HCT116 (cell line): ENCODE data around the gene LIPT2. TPM values are rescaled to one million over a fixed set of nuclear protein-coding genes. Genes with fewer than 3 reads are reported as not detected.

Experiments used
- ATAC-seq: fragments of 200-7000 bp; cut with Tn5 transposase; 2 replicates; pipeline ENCODE4 v1.9.1; 2020; ENCODE audit warnings: mild to moderate bottlenecking, moderate library complexity
- Bru-seq: library from RNA; stranded (reverse); fragments of 400-500 nt; gene quantifications from one replicate; lab custom pipeline; 2021; lab: Mats Ljungman, UMichigan
- BruChase-seq, 2 experiments: library from RNA; stranded (reverse); fragments of 400-500 nt; gene quantifications; one replicate each; lab custom pipeline; 2021; lab: Mats Ljungman, UMichigan
- BruUV-seq: library from RNA; stranded (reverse); fragments of 400-500 nt; replicated peaks from 2 replicates; lab custom pipeline; 2021; lab: Mats Ljungman, UMichigan
- CTCF ChIA-PET: fragments of 300-600 bp; sonication (Branson Sonifier 250); formaldehyde crosslinking; loops from one replicate; lab custom pipeline; 2021; ENCODE audit warnings: antibody characterized with exemption; lab: Charles Lee
- POLR2A ChIA-PET: fragments of 300-600, 350-600 bp; sonication (Branson Sonifier 250); formaldehyde crosslinking; loops from one replicate; lab custom pipeline; 2021; ENCODE audit warnings: antibody characterized with exemption; lab: Charles Lee
- RAD21 ChIA-PET, 2 experiments: fragments of 300-600 bp; sonication (Branson Sonifier 250); formaldehyde crosslinking; loops; one replicate each; lab custom pipeline; 2023; ENCODE audit warnings: low total read pairs in 2 of 2; ENCODE audit not compliant: uncharacterized antibody in 2 of 2, unreplicated experiment in 2 of 2, low non-redundant PET in 1 of 2; lab: Charles Lee
- DNase-seq: peaks from one replicate; pipeline ENCODE4 v3.0.0-alpha.2; 2010; ENCODE audit warnings: low read depth, low spot score
- H2AFZ ChIP-seq: fragments of 200-600 bp; shearing (Covaris generic), sonication (generic); 2 replicates; pipeline ENCODE4 v1.6.1; 2017; ENCODE audit warnings: low read depth, mixed run types, mixed read lengths, antibody characterized with exemption, low read length; ENCODE audit not compliant: poor library complexity, severe bottlenecking
- H3K27ac ChIP-seq: 2 replicates; pipeline ENCODE4 v1.5.1; 2012; ENCODE audit warnings: low read depth, low read length
- H3K27me3 ChIP-seq: fragments of 200-600 bp; sonication (generic); 2 replicates; pipeline ENCODE4 v1.6.1; 2016; ENCODE audit warnings: mixed run types, low read length, mixed read lengths; ENCODE audit not compliant: insufficient read depth
- H3K36me3 ChIP-seq, 2 experiments: fragments of 200-500 bp in 1 of 2; fragments of 200-600 bp in 1 of 2; sonication (Bioruptor generic) in 1 of 2; sonication (generic) in 1 of 2; 2 replicates each; pipeline versions ENCODE4 v1.5.1 to v1.6.1; 2014 to 2016; ENCODE audit warnings: low read length in 2 of 2, inconsistent platforms in 1 of 2, mixed read lengths in 1 of 2, mixed run types in 1 of 2; ENCODE audit not compliant: insufficient read depth in 2 of 2, control insufficient read depth in 1 of 2
- H3K4me1 ChIP-seq, 2 experiments: fragments of 200-600 bp in 1 of 2; sonication (generic) in 1 of 2; 2 replicates each; pipeline versions ENCODE4 v1.5.1 to v1.6.1; 2012 to 2017; ENCODE audit warnings: low read length in 2 of 2, inconsistent platforms in 1 of 2, mild to moderate bottlenecking in 1 of 2, mixed read lengths in 1 of 2, mixed run types in 1 of 2, moderate library complexity in 1 of 2; ENCODE audit not compliant: insufficient read depth in 2 of 2, control insufficient read depth in 1 of 2
- H3K4me2 ChIP-seq: fragments of 200-600 bp; sonication (generic); 2 replicates; pipeline ENCODE4 v1.6.1; 2017; ENCODE audit warnings: mixed run types, low read length, mixed read lengths
- H3K4me3 ChIP-seq, 2 experiments: fragments of 200-600 bp in 1 of 2; sonication (generic) in 1 of 2; replicated peaks in 1 of 2; 2 replicates each; pipeline ENCODE4 v1.5.1; 2011 to 2016; ENCODE audit warnings: low read length in 2 of 2, control low read depth in 1 of 2, low read depth in 1 of 2, mild to moderate bottlenecking in 1 of 2, mixed read lengths in 1 of 2, mixed run types in 1 of 2
- H3K79me2 ChIP-seq: fragments of 200-600 bp; sonication (generic); 2 replicates; pipeline ENCODE4 v1.6.1; 2017; ENCODE audit warnings: mild to moderate bottlenecking, mixed run types, low read length, moderate library complexity, mixed read lengths; ENCODE audit not compliant: insufficient read depth
- H3K9ac ChIP-seq: fragments of 200-600 bp; sonication (generic); 2 replicates; pipeline ENCODE4 v1.6.1; 2016; ENCODE audit warnings: low read length, mixed read lengths
- H3K9me2 ChIP-seq: fragments of 200-600 bp; sonication (generic), shearing (Covaris generic); 2 replicates; pipeline ENCODE4 v1.6.1; 2017; ENCODE audit warnings: mixed run types, mild to moderate bottlenecking, moderate library complexity; ENCODE audit not compliant: insufficient read depth
- H3K9me3 ChIP-seq, 2 experiments: fragments of 200-500 bp in 1 of 2; fragments of 200-600 bp in 1 of 2; sonication (Bioruptor generic) in 1 of 2; sonication (generic) in 1 of 2; 2 replicates each; pipeline ENCODE4 v1.6.1; 2014 to 2017; ENCODE audit warnings: low read length in 2 of 2, mixed read lengths in 2 of 2, inconsistent platforms in 1 of 2, low read depth in 1 of 2, mild to moderate bottlenecking in 1 of 2, mixed run types in 1 of 2, moderate library complexity in 1 of 2; ENCODE audit not compliant: control insufficient read depth in 1 of 2, insufficient read depth in 1 of 2
- H4K20me1 ChIP-seq: fragments of 200-600 bp; sonication (generic), shearing (Covaris generic); 2 replicates; pipeline ENCODE4 v1.6.1; 2017; ENCODE audit warnings: mixed run types, mild to moderate bottlenecking, moderate library complexity; ENCODE audit not compliant: insufficient read depth
- CBX3 ChIP-seq: IDR thresholded peaks from 2 replicates; pipeline ENCODE4 v1.6.1; 2012; ENCODE audit warnings: low read depth
- EGR1 ChIP-seq: IDR thresholded peaks from 2 replicates; pipeline ENCODE4 v1.6.1; 2012; ENCODE audit warnings: low read depth
- EZH2 ChIP-seq: fragments of 200-600 bp; sonication (generic); IDR thresholded peaks from 2 replicates; pipeline ENCODE4 v1.6.1; 2017; ENCODE audit warnings: antibody characterized with exemption, mixed run types
- FOSL1 ChIP-seq: IDR thresholded peaks from 2 replicates; pipeline ENCODE4 v1.6.1; 2012; ENCODE audit warnings: low read depth
- POLR2A ChIP-seq: IDR thresholded peaks from 2 replicates; pipeline ENCODE4 v1.7.0; 2011; ENCODE audit warnings: borderline replicate concordance; ENCODE audit not compliant: insufficient read depth, insufficient read length; ENCODE audit errors: extremely low read depth
- POLR2AphosphoS5 ChIP-seq: IDR thresholded peaks from 2 replicates; pipeline ENCODE4 v1.6.1; 2011; ENCODE audit warnings: mild to moderate bottlenecking, low read depth, low read length, moderate library complexity
- SIN3A ChIP-seq: IDR thresholded peaks from 2 replicates; pipeline ENCODE4 v1.6.1; 2012; ENCODE audit warnings: low read depth
- SP1 ChIP-seq: IDR thresholded peaks from 2 replicates; pipeline ENCODE4 v1.6.1; 2012; ENCODE audit warnings: low read depth
- SRF ChIP-seq: IDR thresholded peaks from 2 replicates; pipeline ENCODE4 v1.6.1; 2012; ENCODE audit warnings: low read depth
- YY1 ChIP-seq: IDR thresholded peaks from 2 replicates; pipeline ENCODE4 v1.6.1; 2011; ENCODE audit warnings: low read length, low read depth, moderate library complexity, mild to moderate bottlenecking; ENCODE audit not compliant: insufficient replicate concordance; ENCODE audit errors: extremely low read depth
- ZFX ChIP-seq: fragments of 450-650 bp; IDR thresholded peaks from 2 replicates; pipeline ENCODE4 v1.6.1; 2017
- intact Hi-C: fragments of 100-400 bp; cut with micrococcal nuclease; formaldehyde crosslinking; loops from 2 replicates; pipeline ENCODE4 v1.10.0; 2022
- long read RNA-seq: library from polyadenylated mRNA; unstranded; transcript quantifications from one replicate; pipeline ENCODE4 v2.0.0, GENCODE V29; 2021; ENCODE audit not compliant: unreplicated experiment
- polyA plus RNA-seq: library from polyadenylated mRNA; unstranded; fragments of >200 nt; gene quantifications from 2 replicates; pipeline ENCODE4 v1.2.1, GENCODE V29; 2012; ENCODE audit warnings: missing spikeins
- total RNA-seq: library from RNA; stranded (reverse); gene quantifications from one replicate; pipeline ENCODE4 v1.2.1, GENCODE V29; 2021; ENCODE audit not compliant: unreplicated experiment
- TF ChIP-seq, protein P1 (sequence below): IDR thresholded peaks from 2 replicates; pipeline ENCODE4 v1.6.1; 2012
- TF ChIP-seq, protein P2 (sequence below): IDR thresholded peaks from 2 replicates; pipeline ENCODE4 v1.6.1; 2012
- TF ChIP-seq, protein P3 (sequence below), 3 experiments: fragments of 200-600 bp in 1 of 3; sonication (generic) in 1 of 3; IDR thresholded peaks in 2 of 3; conservative IDR thresholded peaks in 1 of 3; 2 replicates each; pipeline ENCODE4 v1.5.1; 2012 to 2017; ENCODE audit warnings: low read depth in 2 of 3, low read length in 2 of 3, antibody characterized with exemption in 1 of 3, borderline replicate concordance in 1 of 3, control low read depth in 1 of 3, mild to moderate bottlenecking in 1 of 3, mixed read lengths in 1 of 3, mixed run types in 1 of 3, moderate library complexity in 1 of 3; ENCODE audit not compliant: insufficient read depth in 1 of 3
- TF ChIP-seq, protein P4 (sequence below): IDR thresholded peaks from 2 replicates; pipeline ENCODE4 v1.6.1; 2011; ENCODE audit warnings: mild to moderate bottlenecking, low read length, moderate library complexity; ENCODE audit not compliant: insufficient replicate concordance; ENCODE audit errors: extremely low read depth
- TF ChIP-seq, protein P5 (sequence below): IDR thresholded peaks from 2 replicates; pipeline ENCODE4 v1.6.1; 2012; ENCODE audit warnings: low read depth

LIPT2 gene
- total RNA-seq (3.4 TPM), Bru-seq, nascent RNA (percentile 45 among the genes with signal in this experiment), BruChase-seq, experiment 1, labeled RNA remaining after a 6-hour chase (percentile 32 among the genes with signal in this experiment), BruChase-seq, experiment 2, labeled RNA remaining after a 2-hour chase (percentile 47 among the genes with signal in this experiment)
- 3.3 and 3.6 TPM in 2 replicates for polyA plus RNA-seq
- long read RNA-seq, partial matches to known transcripts = 0 of 4 reads
- long read RNA-seq, other reads (novel, unspliced or antisense) = 0 of 4 reads

DNA sequence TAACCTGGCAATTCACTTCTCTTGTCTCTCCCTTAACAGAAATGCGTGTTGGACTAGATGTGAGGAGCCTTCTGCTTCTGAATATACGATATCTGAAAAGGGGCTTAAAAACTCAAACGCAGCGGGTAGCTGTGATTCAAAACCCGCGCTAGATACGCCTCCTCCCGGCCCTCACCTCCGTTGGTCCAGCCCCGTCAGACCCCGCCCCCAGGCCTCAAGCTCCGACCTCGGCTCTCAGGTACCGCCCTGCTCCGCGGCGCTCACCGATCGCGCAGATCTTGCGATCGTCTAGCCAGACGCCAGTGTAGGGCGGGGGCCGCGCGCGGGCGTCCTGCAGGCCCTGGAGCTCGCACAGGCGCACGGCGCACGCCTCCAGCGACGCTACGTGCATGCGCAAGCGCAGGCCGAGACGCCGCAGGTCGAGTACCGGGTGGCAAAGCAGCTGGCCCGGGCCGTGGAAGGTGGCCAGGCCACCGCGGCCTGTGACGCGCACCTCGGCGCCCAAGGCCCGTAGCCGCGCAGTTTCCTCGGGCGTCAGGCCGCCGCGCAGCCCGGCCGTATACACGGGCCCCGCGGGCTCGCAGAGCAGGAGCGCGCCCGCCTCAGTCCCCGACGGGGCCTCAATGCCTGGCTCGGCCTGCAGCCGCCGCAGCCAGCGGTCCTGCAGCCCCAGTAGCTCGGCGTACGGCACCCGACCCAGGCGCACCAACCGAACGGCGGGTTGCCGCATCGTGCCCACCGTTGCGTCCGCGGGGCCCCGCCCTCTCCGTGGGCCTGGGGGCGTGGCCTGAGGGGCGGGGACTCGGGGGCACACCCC lies at the start of gene LIPT2:
TSS of gene LIPT2 (minus strand) at position 751 of the 817 bp plus-strand sequence. CDS start at position 730, 21 bp downstream.
- ATAC-seq = peak; percentile 97
- Histone ChIP-seq H3K27me3 (no peaks in the 10 kb centered on the region), H3K79me2 (no peaks in the 10 kb centered on the region), H3K9me3 (no peaks in the 10 kb centered on the region), H3K9ac (peak within 1 kb of the TSS; percentile 88), H3K36me3 (no peaks in the 10 kb centered on the region), H3K4me3 (peak within 1 kb of the TSS; percentile 44 to 74), H3K4me1 (peaks cover 11 to 19% of the 10 kb centered on the region in 2 experiments), H4K20me1 (no peaks in the 10 kb centered on the region), H3K4me2 (peak within 1 kb of the TSS; percentile 88), H3K27ac (peak within 1 kb of the TSS; percentile 99), H3K9me2 (no peaks in the 10 kb centered on the region), H2AFZ (peak within 1 kb of the TSS; percentile 50)
- ChIA-PET RAD21 (interaction anchor here (0.6 to 0.9 kb wide), 3 partner anchors 20 to 78 kb away, joined by 3 read pairs; no protein-coding TSS in a partner anchor), CTCF (interaction anchor here (0.8 to 1.8 kb wide), 4 partner anchors 40 to 77 kb away, joined by 3 to 9 read pairs (median 5); no protein-coding TSS in a partner anchor), POLR2A (interaction anchor here (0.8 to 1.6 kb wide), 10 partner anchors 9 to 87 kb away, joined by 3 to 6 read pairs (median 3); no protein-coding TSS in a partner anchor)
- no TSS peak for BruUV-seq
- peak; percentile 96 for DNase-seq
- intact Hi-C loops = no loop called here
- TF ChIP-seq POLR2AphosphoS5 (peak; percentile 84), FOSL1 (no peak), SP1 (peak; percentile 79), YY1 (peak; percentile 12), CBX3 (no peak), POLR2A (peak; percentile 81), SIN3A (peak; percentile 41), SRF (peak; percentile 14; the same call in 1 of the 2 replicates), EZH2 (no peak), EGR1 (peak; percentile 77), ZFX (peak; percentile 99)
- TF ChIP-seq, protein P1, sequence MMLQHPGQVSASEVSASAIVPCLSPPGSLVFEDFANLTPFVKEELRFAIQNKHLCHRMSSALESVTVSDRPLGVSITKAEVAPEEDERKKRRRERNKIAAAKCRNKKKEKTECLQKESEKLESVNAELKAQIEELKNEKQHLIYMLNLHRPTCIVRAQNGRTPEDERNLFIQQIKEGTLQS = no peak
- TF ChIP-seq, protein P2, sequence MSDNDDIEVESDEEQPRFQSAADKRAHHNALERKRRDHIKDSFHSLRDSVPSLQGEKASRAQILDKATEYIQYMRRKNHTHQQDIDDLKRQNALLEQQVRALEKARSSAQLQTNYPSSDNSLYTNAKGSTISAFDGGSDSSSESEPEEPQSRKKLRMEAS = peak; percentile 59; the same call in 1 of the 2 replicates
- TF ChIP-seq, protein P3, sequence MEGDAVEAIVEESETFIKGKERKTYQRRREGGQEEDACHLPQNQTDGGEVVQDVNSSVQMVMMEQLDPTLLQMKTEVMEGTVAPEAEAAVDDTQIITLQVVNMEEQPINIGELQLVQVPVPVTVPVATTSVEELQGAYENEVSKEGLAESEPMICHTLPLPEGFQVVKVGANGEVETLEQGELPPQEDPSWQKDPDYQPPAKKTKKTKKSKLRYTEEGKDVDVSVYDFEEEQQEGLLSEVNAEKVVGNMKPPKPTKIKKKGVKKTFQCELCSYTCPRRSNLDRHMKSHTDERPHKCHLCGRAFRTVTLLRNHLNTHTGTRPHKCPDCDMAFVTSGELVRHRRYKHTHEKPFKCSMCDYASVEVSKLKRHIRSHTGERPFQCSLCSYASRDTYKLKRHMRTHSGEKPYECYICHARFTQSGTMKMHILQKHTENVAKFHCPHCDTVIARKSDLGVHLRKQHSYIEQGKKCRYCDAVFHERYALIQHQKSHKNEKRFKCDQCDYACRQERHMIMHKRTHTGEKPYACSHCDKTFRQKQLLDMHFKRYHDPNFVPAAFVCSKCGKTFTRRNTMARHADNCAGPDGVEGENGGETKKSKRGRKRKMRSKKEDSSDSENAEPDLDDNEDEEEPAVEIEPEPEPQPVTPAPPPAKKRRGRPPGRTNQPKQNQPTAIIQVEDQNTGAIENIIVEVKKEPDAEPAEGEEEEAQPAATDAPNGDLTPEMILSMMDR (IDR thresholded peaks at IDR 0.05 in 2 of 3, conservative IDR thresholded peaks at IDR 0.05 in 1 of 3; ENCODE audit: borderline replicate concordance in 1 of 3, insufficient read depth in 1 of 3, low read depth in 2 of 3, low read length in 2 of 3) = no peak
- TF ChIP-seq, protein P4, sequence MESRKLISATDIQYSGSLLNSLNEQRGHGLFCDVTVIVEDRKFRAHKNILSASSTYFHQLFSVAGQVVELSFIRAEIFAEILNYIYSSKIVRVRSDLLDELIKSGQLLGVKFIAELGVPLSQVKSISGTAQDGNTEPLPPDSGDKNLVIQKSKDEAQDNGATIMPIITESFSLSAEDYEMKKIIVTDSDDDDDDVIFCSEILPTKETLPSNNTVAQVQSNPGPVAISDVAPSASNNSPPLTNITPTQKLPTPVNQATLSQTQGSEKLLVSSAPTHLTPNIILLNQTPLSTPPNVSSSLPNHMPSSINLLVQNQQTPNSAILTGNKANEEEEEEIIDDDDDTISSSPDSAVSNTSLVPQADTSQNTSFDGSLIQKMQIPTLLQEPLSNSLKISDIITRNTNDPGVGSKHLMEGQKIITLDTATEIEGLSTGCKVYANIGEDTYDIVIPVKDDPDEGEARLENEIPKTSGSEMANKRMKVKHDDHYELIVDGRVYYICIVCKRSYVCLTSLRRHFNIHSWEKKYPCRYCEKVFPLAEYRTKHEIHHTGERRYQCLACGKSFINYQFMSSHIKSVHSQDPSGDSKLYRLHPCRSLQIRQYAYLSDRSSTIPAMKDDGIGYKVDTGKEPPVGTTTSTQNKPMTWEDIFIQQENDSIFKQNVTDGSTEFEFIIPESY = peak; percentile 47
- TF ChIP-seq, protein P5, sequence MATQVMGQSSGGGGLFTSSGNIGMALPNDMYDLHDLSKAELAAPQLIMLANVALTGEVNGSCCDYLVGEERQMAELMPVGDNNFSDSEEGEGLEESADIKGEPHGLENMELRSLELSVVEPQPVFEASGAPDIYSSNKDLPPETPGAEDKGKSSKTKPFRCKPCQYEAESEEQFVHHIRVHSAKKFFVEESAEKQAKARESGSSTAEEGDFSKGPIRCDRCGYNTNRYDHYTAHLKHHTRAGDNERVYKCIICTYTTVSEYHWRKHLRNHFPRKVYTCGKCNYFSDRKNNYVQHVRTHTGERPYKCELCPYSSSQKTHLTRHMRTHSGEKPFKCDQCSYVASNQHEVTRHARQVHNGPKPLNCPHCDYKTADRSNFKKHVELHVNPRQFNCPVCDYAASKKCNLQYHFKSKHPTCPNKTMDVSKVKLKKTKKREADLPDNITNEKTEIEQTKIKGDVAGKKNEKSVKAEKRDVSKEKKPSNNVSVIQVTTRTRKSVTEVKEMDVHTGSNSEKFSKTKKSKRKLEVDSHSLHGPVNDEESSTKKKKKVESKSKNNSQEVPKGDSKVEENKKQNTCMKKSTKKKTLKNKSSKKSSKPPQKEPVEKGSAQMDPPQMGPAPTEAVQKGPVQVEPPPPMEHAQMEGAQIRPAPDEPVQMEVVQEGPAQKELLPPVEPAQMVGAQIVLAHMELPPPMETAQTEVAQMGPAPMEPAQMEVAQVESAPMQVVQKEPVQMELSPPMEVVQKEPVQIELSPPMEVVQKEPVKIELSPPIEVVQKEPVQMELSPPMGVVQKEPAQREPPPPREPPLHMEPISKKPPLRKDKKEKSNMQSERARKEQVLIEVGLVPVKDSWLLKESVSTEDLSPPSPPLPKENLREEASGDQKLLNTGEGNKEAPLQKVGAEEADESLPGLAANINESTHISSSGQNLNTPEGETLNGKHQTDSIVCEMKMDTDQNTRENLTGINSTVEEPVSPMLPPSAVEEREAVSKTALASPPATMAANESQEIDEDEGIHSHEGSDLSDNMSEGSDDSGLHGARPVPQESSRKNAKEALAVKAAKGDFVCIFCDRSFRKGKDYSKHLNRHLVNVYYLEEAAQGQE = no peak
